ENCODE data around the gene AOPEP.
"Not testable (repeated sequence)": the region's sequence is repeated elsewhere in the genome, so short reads cannot be mapped to it uniquely, and the experiment has no call there.

AOPEP gene

DNA sequence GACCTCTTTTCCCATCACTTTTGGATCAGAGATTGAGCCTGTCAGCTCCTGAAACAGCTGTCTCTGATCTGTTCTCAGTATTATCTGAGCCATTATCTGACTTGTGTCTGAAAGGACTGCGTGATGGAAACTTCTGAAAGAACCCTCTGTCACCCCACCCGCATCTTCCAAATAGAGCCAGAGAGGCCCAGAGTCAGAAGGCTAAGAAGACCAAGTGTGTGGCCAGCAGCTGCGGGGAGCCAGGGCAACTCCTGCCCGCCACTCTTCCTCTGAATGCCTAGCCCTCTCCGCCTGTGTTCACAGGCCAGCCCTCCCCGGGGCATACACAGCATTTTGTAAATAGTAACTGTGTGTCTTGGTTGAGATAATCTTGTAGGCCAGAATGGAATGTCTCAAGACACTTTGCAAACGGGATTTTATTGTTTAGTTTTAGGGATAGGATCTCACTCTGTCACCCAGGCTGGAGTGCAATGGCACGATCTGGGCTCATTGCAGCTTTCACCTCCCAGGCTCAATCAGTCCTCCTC is 92.7 kb downstream of the AOPEP start:
- DNase-seq = no peak

DNA sequence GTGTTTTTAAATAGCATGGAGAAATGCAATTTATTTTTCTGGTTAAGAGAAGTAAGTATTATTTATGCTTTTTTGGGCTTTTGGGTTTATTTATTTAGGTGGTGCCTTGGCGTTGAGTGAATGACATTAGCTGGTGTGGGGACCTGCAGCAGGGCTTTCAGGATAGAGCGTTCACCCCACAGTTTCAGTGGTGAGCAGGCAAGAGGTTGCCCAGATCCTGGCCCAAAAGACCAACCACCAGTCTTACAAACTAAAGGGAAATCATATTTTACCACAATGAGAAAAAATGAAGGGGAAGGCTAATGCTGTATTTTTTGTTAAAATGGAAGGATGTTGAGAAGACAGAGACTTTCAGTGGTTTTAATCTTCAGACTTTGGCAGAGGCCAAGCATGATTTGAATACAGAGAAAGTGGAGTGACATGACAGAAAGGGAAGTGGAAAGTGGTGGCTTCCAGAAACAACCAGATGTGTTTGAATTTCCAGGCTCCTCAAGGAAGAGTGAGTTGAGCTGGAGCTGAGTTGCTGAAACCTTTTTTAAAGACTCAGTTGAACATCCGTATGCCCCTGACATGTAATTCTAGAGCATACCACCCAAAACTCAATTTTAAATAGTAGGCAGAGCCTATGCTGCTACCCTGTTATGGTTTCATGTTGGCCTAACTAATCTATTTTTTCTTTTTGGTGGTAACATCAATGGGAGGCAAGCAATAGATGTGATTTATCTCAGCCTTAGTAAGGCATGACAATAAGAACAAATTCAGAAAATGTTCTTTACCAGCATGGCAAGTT is 94.8 kb downstream of the AOPEP start:
- no peak for DNase-seq

DNA sequence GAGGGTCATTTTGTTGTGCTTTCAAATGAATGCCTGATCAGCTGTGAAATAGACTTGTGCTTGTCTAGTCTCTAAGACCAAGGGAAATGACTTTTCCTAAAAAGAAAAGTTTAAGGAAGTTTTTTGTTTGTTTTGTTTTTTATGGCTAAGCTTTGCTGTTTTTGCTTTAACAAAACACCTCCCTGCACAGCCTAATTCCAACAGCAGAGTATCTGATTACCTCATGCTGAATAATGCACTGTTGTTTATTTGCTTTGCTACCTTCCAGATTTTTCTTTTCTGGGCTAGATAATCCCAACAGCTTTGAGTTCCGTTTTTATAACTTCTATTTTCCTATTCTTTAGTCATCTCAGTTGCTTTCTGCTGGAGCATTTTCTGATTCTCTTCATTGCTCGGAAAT is 95.8 kb downstream of the AOPEP start:
- no peak for DNase-seq

DNA sequence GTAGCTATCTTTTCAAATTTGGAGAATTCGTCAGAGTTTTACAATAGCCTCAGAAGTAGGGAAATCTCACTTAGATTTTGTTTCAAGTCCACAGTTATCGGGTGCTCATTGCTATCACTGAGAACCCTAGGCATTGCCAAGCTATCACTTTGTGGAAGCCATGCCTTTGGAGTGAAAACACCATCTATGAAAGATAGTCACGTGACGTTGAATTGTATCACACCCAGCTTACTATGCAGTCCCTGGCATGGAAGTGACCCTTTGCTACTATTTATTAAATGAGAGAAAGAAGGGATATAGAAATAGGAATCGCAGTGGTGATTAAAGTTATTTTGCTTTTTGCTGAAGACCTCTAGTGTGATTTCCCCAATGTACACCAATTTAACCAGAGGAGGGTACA is 97.2 kb downstream of the AOPEP start:
- no peak for DNase-seq

DNA sequence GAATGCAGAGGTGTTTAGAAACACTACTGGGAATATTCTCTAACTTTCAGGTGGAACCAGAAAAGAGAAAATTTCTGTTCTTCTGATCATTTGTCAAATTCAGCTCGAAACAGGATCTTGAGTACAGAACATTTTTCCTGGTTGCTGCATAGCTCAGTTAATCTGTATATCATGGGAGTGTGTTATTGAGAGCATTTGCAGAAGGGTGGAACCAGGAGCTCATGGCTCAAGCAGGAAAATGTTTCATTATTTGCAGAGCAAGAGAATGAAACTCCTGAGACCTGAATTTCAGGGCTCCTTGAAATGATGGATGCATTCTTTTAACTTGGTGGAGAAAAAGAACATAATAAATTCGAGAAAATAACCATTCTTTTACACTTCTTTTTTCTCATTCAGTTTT is 97.9 kb downstream of the AOPEP start:
- no peak for DNase-seq

DNA sequence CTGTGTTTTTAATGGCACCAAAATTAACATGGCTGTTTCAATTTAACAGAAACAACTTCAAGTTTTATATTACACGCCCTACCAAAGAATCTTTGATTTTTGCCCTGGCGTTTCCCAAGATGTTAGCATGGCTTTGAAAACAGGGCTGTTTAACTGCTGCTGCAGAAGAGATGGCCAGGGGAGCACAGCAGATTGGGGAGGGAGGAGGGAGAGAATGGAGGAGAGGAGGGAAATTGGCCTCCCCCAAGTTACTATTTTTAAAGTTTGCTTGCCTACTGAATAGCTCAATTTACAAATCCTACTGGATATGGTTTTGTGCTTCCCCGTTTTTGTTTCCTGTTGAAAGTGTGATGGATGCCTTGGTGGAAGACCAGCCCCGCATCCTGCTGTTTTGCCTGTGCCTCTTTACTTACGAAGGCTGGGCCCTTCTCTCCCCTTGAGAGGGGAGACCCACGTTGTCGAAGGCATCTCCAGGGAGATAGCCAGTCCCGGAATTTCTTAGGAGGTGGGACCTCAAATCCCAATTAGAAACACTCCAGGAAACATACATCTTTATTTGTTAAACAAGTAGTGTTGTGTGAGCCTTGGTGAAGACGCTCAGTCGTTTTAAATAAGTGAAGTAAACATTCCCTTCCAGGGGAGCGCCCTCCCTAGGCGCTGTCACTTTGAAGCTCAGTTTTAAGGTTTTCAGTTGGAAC is 98.6 kb downstream of the AOPEP start:
- no peak for DNase-seq

DNA sequence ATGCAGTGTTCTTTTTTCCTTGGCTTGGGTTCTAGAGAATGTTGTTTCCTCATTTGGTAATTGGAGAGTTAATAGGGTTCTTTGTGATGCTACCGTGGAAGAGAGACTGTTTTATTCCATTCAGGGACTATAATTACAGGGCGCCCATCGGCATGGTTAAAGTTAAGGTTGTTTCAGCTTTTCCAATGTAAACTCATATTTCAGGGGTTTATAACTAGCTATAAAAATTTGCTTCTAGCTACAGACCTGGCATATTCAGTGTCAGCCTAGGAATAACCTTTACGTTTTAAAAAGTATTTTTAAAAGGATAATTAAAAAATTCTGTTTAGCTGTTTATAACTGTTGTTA is 99.1 kb downstream of the AOPEP start:
- DNase-seq = no peak

DNA sequence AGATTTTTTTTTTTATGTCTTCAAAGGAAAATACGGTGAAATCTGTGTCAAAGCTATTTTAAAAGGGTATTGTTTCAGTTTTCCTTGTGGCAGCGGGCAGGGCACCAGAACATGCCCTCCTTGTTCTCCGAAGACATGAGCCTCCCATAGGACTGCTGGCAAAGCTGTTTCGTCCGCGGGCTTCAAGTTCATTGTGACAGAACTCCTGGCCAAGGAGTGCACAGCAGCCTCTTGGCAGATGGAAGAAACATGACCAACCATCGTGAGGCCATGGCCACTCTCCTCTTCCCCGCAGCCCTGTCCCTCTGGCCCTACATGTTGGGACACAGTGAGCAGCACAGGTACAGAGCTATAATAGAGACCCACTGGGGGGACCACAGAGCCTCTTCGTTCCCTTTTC is 99.5 kb downstream of the AOPEP start:
- no peak for DNase-seq

DNA sequence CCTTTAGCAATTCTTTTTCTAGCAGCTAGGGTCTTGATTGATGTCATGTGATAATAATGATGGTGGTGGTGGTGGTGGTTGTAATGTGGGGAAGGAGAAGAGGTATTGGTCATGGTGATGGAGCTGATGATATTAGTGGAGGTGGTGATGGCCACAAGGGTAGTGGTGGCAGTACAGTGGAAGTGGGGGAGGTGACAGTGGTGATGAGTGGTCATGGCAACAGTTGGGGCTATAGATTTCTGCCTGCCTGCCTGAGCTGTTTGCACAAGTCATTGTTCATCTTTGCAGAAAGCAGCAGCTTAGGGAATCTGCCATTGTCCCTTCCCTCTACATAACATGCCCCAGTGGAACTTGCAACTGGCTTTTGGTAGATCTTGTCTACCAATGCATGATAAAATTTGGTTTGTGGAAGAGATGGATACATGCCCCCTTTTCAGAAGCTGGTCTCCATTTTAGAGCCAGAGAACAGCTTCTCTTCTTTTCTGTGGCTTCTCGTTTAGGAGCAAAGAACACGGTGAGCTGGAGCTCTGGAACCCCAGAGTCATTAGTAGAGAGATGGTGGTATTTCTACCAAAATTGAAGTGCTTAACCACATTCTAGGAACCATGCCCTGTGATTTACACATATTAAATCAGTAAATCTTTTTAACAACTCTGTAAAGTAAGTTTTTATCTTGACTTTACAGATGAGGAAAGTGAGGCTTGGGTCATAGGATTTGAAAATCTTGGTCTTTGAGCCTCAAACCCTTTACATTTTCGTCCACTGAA is 100.3 kb downstream of the AOPEP start:
- no peak for DNase-seq

DNA sequence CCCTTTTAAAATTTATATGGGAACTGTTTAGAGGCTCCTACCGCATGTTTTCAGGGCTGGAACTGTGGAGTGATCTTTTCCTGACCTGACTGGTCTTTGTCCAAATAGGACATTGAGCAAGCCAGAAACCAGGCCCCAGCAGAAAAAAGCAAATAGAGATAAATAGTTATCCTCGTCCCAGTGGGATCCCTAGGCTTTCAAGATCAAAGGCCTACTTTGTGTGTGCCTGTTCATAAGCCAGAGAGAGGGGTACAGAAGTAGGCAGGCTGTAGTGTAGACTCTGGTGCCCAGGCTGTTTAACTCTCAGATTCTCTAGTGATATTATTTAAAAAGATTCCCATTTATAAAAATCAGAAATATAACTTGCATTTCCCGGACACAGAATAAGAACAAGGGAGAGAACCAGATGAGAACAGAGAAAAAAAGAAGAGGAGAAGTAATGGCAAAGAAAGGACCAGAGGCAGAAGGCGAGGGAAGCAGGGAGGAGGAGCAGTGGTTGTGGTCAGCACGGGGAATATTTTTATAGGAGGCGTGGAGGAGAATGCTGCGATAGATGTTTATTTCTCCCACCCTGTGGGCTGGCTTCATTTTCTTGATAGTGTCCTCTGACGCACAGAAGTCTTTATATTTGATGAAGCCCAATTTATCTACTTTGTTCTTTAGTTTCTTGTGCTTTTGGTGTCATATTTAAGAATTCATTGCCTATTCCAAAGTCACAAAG is 101.2 kb downstream of the AOPEP start:
- DNase-seq = no peak

DNA sequence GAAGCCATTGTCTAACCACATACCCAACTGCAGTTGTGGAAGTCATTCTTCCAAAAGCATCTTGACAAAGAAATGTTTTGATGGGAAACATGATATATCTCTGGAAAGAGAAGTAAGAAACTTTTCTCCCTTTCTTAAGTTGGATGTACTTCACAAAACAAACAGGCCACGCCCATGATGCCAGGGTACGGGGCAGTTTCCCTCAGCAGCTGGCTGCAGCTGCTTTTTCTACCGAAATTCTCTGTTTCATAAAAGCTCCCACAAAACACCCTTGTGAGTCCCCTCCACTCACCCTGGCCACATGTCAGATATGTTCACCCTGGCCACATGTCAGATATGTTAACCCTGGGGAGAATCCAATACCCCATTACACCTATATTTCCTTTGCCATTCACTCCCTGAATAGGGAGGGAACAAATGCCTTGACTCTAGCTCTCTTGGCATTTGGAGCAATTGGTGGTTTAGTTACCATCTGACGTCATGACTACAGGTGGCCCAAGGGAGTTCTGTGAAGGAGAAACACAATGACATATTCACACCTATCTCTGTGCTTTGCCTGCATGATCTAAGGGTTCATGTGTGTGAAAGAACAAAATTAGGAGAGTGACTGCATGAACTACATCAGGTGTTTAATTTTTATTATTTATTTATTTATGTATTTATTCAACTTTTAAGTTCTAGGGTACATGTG is 103.0 kb downstream of the AOPEP start:
- no peak for DNase-seq

DNA sequence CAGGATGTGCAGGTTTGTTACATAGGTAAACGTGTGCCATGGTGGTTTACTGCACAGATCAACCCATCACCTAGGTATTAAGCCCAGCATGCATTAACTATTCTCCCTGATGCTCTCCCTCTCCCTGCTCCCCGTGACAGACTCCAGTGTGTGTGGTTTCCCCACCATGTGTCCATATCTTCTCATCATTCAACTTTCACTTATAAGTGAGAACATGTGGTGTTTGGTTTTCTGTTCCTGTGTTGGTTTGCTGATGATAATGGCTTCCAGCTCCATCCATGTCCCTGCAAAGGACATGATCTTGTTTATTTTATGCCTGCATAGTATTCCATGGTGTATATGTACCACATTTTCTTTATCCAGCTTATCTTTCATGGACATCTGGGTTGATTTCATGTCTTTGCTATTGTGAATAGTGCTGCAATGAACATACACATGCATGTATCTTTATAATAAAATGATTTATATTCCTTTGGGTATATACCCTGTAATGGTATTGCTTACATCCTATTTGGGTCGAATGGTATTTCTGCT is 103.6 kb downstream of the AOPEP start:
- DNase-seq = not testable (repeated sequence)

DNA sequence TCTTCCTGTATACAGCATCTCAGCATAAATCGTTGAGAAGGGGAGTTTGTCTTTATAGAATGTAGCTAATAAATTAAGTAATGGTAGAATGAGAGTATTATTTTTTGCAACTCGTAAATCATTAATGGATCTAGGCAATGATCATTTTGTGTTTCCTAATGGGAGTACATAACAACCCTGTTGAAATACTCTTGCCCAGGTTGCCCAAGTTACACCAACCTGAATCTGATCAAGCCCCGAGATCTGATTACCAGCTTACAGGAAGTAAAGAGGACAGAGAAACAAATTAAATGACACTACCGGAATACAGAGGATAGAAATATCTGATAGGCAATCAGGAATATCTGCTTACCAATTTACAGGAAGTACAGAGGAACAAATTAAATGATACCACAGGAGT is 107.3 kb downstream of the AOPEP start:
- no peak for DNase-seq

DNA sequence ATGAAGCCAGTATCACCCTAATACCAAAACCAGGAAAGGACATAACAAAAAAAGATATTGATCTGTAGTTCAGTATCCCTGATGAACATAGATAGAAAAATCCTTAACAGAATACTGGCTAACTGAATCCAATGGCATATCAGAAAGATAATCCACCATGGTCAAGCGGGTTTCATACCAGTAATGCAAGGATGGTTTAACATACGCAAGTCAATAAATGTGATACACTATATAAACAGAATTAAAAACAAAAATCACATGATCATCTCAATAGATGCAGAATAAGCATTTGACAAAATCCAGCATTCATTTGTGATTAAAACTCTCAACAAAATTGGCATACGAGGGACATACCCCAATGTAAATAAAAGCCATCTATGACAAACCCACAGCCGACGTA is 110.9 kb downstream of the AOPEP start:
- DNase-seq = no peak

DNA sequence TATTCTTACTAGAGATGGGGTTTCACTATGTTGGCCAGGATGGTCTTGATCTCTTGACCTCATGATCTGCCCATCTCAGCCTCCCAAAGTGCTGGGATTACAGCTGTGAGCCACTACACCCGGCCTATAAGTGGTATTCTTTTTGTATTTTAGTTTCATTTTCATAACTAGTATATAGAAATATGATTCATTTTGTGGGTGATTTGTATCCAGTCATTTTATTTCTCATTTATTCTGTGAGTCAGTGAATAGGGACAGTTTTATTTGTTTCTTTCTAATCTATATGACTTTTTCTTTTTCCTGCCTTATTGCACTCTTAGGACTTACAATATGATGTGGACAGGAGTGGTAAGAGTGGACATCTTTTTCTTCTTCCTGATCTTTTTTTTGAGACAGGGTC is 112.9 kb downstream of the AOPEP start:
- no peak for DNase-seq

DNA sequence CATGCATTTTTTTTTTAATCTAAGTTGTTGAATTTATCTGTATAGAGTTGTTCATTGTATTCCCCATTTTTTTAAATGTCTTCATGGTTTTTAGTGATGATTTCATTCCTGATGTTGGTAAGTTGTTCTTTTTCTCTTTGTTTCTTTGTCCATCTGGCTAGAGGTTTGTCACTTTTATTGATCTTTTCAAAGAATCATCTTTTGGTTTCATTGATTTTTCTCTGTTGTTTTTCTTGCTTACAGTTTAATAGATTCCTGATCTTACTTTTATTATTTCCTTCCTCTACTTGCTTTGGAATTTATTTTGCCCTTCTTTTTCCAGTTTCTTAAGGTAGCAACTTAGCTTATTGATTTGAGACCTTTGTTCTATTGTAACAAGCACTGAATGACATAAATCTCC is 114.2 kb downstream of the AOPEP start:
- DNase-seq = no peak

DNA sequence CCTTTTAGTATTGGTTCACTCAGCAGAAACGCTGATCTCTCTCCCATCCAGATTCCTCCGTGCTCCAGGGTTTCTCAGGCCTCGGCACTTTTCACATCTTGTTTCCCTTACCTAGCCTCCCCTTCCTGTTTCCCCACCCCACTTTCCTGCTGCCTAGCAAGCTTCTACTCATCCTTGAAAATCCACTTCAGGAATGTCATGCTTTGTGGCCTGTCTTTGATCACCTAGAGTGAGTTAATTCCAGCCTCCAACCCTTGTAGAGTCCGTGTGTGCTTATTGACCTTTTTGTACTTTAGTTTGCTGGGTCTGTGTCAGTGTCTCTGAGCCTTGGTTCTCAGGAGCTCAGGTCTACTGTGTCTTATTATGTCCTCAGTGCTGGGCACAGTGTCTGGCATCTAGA is 116.6 kb downstream of the AOPEP start:
- DNase-seq = no peak

DNA sequence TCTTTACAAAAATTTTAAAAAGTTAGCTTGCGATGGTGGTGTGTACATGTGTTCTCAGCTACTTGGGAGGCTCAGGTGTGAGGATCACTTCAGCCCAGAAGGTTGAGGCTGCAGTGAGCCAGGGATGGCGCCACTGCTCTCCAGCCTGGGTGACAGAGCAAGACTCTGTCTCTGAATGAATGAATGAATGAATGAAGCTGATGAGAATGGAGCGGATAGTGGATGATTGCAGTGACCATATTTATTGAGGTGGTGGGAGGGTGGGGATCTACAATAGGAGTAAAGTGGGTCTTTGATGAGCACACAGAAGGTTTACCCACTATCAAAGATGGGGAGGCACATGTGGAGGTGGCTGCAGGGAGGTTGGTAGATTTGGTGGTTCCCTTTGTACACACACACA is 120.2 kb downstream of the AOPEP start:
- DNase-seq = no peak

DNA sequence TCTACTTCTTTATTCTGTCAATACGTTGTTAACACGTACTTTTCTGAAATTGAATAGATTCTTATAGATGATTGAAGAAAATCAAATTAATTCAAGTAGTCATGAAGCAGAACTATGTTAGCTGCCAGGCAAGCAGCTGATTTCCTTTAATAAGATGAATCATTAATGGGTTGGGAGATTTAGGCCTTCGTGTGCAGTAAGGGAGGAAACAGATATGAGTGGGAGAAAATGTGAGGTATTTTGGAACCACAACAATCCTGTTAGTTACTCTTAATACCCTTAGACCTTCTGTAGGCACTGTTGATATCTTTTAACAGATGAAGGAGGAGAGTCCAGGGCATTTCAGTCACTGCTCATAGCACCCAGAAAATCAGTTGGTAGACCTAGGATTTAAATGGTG is 121.0 kb downstream of the AOPEP start:
- no peak for DNase-seq

DNA sequence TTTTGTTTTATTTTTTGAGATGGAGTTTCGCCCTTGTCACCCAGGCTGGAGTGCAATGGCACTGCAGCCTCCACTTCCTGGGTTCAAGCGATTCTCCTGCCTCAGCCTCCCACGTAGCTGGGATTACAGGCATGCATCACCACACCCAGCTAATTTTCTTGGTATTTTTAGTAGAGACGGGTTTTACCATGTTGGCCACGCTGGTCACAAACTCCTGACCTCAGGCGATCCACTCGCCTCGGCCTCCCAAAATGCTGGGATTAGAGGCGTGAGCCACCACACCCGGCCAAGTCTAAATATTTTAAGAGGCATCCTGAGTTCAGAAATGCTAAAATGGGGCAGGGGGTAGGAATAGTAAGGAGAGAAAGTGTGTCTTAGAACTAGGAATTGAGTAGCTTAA is 122.3 kb downstream of the AOPEP start:
- not testable (repeated sequence) for DNase-seq

DNA sequence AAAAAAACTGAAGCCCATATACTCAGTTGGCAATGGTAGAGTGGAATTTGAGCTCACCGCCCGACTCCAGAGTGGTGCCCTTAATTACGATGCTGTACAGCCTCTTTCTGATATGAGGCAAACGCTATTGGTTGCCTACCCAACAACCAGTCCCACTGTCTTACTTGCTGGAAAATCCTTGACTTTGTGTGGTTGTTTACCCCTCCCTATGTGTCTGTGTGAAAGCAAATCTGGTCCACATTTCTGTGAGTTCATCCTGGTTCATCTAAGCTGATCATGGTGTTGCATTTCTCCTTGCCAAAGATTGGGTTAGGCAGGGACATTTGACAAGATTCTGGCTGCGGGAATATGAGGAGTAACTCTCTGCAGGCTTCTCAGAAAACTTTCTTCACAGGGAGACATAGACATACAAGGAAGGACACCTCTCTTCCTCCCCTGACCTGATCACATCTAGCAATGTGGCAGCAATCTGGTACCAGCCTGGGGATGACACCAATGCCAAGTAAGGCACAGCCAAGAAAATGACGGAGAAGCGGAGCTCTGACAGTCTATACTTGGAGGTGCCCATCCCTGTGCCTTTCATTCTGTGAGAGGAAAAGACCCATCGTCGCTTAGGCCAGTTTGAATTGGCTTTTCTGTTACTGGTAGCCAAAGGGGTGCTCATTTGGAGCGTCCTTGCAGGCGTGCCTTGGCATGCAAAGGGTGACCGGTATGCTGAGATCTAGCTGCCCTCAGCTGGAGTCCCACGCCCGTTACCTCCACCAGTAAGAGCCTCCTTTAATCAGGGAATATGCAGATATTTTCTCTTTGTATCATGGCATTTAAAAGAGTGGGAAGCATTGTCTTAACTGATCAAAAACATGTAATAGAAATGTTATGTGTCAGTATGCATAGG is 124.3 kb downstream of the AOPEP start:
- DNase-seq = no peak

Measured in activated CD8-positive, alpha-beta memory T cell treated with anti-CD3 and anti-CD28 coated beads, Interleukin-2, amount 50 U/mL, for 48 hours (primary cell).